ENCODE measurements around the gene SRCAP.

SRCAP gene

GRCh38 chr16:30666681-30667080, 32.3 kb upstream of the SRCAP start:
- no peak overlapping the region for H3K4me3 ChIP-seq (ENCODE audit: low read depth, low read length)
- H3K27me3 ChIP-seq (ENCODE audit: insufficient read depth, low read depth, severe bottlenecking) = no peaks in the 10 kb centered on the region
- H3K27ac ChIP-seq = no peak overlapping the region
- H3K9me3 ChIP-seq (ENCODE audit: severe bottlenecking) = no peaks in the 10 kb centered on the region
- peaks cover 74% of the 10 kb centered on the region for H3K36me3 ChIP-seq
- no peak for TF ChIP-seq CTCF (IDR thresholded peaks at IDR 0.05; ENCODE audit: low read depth, low read length)
- no peak for DNase-seq

DNA sequence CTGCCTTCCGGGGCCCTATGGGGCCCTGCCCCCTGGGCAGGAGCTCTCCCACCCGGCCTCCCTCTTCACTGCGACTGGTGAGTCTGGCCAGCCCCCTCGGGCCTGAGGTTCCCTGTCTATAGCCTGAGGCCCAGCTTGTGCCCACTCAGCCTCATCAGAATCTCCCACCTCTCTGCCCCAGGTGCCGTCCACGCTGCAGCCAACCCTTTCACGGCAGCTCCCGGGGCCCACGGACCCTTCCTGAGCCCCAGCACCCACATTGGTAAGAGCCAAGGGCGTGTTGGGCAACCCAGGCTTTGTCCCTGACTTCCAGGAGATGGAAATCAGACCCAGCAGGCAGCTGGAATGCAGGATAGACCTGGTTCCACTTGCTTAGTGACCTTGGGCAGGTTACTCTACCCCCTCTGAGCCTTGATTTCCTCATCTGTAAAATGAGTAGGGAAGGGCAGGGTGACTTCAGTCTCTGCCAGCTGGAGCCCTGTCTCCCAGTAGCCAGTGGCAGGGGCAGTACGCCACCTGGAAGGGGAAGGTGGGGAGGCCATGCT, 31.5 kb upstream of the SRCAP start:
- TF ChIP-seq CTCF (IDR thresholded peaks at IDR 0.05; ENCODE audit: low read depth, low read length) = no peak
- Histone ChIP-seq H3K4me3 (ENCODE audit: low read depth, low read length) (no peak overlapping the region), H3K27ac (no peak overlapping the region), H3K9me3 (ENCODE audit: severe bottlenecking) (no peaks in the 10 kb centered on the region), H3K27me3 (ENCODE audit: insufficient read depth, low read depth, severe bottlenecking) (no peaks in the 10 kb centered on the region), H3K36me3 (peaks cover 67% of the 10 kb centered on the region)
- DNase-seq = no peak

GRCh38 chr16:30668393-30668792, 30.6 kb upstream of the SRCAP start:
- no peak overlapping the region for H3K27ac ChIP-seq
- DNase-seq = no peak
- H3K9me3 ChIP-seq (ENCODE audit: severe bottlenecking) = no peaks in the 10 kb centered on the region
- no peaks in the 10 kb centered on the region for H3K27me3 ChIP-seq (ENCODE audit: insufficient read depth, low read depth, severe bottlenecking)
- peaks cover 57% of the 10 kb centered on the region for H3K36me3 ChIP-seq
- no peak for TF ChIP-seq CTCF (IDR thresholded peaks at IDR 0.05; ENCODE audit: low read depth, low read length)
- H3K4me3 ChIP-seq (ENCODE audit: low read depth, low read length) = no peak overlapping the region

DNA sequence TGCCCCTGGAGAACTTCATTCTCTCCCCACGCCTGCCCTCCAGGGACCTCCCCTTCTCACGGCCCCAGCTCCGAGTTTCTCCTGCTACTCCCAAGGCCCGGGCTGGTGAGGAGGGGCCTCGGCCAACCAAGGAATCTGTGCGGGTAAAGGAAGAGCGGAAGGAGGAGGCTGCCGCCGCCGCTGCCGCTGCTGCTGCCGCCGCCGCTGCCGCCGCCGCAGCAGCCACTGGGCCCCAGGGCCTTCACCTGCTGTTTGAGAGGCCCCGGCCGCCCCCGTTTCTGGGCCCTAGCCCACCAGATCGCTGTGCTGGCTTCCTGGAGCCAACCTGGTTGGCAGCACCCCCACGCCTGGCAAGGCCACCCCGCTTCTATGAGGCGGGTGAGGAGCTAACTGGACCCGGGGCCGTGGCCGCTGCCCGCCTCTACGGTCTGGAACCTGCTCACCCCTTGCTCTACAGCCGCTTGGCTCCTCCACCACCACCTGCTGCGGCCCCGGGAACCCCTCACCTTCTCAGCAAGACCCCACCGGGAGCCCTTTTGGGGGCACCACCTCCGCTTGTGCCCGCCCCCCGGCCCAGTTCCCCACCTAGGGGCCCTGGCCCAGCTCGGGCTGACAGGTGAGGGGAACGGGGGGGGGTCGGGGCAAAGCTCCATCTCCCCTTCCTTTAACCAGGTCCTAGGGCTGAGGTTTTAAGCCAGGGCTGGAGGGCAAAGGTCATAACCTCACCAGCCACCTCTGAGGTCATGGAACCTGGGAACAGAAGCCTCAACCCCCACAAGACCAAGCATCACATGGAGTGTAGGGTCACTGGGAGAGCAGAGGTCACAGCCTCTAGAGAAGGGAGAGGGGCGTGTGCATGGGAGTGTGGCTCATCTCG, 29.7 kb upstream of the SRCAP start:
- no peaks in the 10 kb centered on the region for H3K27me3 ChIP-seq (ENCODE audit: insufficient read depth, low read depth, severe bottlenecking)
- H3K27ac ChIP-seq = no peak overlapping the region
- peaks cover 53% of the 10 kb centered on the region for H3K36me3 ChIP-seq
- no peak for TF ChIP-seq CTCF (IDR thresholded peaks at IDR 0.05; ENCODE audit: low read depth, low read length)
- no peaks in the 10 kb centered on the region for H3K9me3 ChIP-seq (ENCODE audit: severe bottlenecking)
- H3K4me3 ChIP-seq (ENCODE audit: low read depth, low read length) = no peak overlapping the region
- no peak for DNase-seq

GRCh38 chr16:30669903-30670824, 28.8 kb upstream of the SRCAP start:
- Histone ChIP-seq H3K36me3 (peaks cover 45% of the 10 kb centered on the region), H3K27ac (no peak overlapping the region), H3K9me3 (ENCODE audit: severe bottlenecking) (no peaks in the 10 kb centered on the region), H3K27me3 (ENCODE audit: insufficient read depth, low read depth, severe bottlenecking) (no peaks in the 10 kb centered on the region), H3K4me3 (ENCODE audit: low read depth, low read length) (no peak overlapping the region)
- no peak for DNase-seq
- peak; percentile 38 for TF ChIP-seq CTCF (IDR thresholded peaks at IDR 0.05; ENCODE audit: low read depth, low read length)
